Measurements from ENCODE around the gene HOXA9.

GRCh38 chr7:27145165-27145913 is 20.0 kb downstream of the HOXA9 start:
- TF ChIP-seq CTCF (IDR thresholded peaks at IDR 0.05) (no peak), POLR2A (IDR thresholded peaks at IDR 0.05) (no peak)
